Measurements from ENCODE around the gene AGMAT.

AGMAT gene

GRCh38 chr1:15522551-15522950 lies 62.3 kb downstream of the AGMAT start:
- DNase-seq, result no peak

All from DMS79 treated with DMSO at 0.1 percent for 48 hours (cell line).